Measurements from ENCODE around the gene KCNQ5.

- TF ChIP-seq CTCF (IDR thresholded peaks at IDR 0.05; ENCODE audit: control extremely low read depth in 1 of 3, insufficient read depth in 1 of 3, low read depth in 1 of 3, low read length in 3 of 3) = no peak
- no peak for TF ChIP-seq GABPA (IDR thresholded peaks at IDR 0.05; ENCODE audit: borderline replicate concordance, insufficient read depth, low read length)
- no peak for TF ChIP-seq EP300 (IDR thresholded peaks at IDR 0.05; ENCODE audit: borderline replicate concordance in 1 of 2, low read depth in 2 of 2, low read length in 2 of 2)
- TF ChIP-seq SIX5 (IDR thresholded peaks at IDR 0.05; ENCODE audit: low read depth, low read length) = no peak
- TF ChIP-seq MAX (IDR thresholded peaks at IDR 0.05) = no peak
- TF ChIP-seq POLR2AphosphoS5 (IDR thresholded peaks at IDR 0.05; ENCODE audit: low read depth, low read length) = no peak
- no peak for TF ChIP-seq CHD1 (IDR thresholded peaks at IDR 0.05; ENCODE audit: low read depth, low read length)
- TF ChIP-seq CHD2 (IDR thresholded peaks at IDR 0.05; ENCODE audit: low read length) = no peak
Measured at GRCh38 chr6:72642435-72642834, 20.6 kb downstream of the KCNQ5 start.

Measured in H1 (cell line).